ENCODE results near the gene CNGA1.
"Not testable (repeated sequence)": the region's sequence is repeated elsewhere in the genome, so short reads cannot be mapped to it uniquely, and the experiment has no call there.

CNGA1 gene

GRCh38 chr4:48028696-48029095 is 12.2 kb upstream of the CNGA1 start:
- no peak for DNase-seq

GRCh38 chr4:48027653-48028052 is 11.2 kb upstream of the CNGA1 start:
- DNase-seq = no peak

GRCh38 chr4:48025005-48025404 is 8.5 kb upstream of the CNGA1 start:
- DNase-seq = no peak

- DNase-seq = no peak
These were observed 8.0 kb upstream of the CNGA1 start for GRCh38 chr4:48024522-48024921.

GRCh38 chr4:48022192-48022799 is 5.8 kb upstream of the CNGA1 start:
- DNase-seq = no peak

GRCh38 chr4:48021100-48021499 is 4.6 kb upstream of the CNGA1 start:
- no peak for DNase-seq

GRCh38 chr4:48018112-48018511 is 1.6 kb upstream of the CNGA1 start:
- DNase-seq = no peak

- peak in 1 of 2 donors; percentile 15 for DNase-seq
These were observed 659 bp upstream of the CNGA1 start for GRCh38 chr4:48017108-48017571.

- no peak for DNase-seq
These were observed 803 bp downstream of the CNGA1 start for GRCh38 chr4:48015678-48016077.

- DNase-seq = no peak
These were observed 1.3 kb downstream of the CNGA1 start for GRCh38 chr4:48015216-48015615.

- DNase-seq = no peak
These were observed 3.7 kb downstream of the CNGA1 start for GRCh38 chr4:48012824-48013223.

GRCh38 chr4:48011722-48012121 is 4.8 kb downstream of the CNGA1 start:
- DNase-seq = no peak

- DNase-seq = not testable (repeated sequence)
These were observed 5.6 kb downstream of the CNGA1 start for GRCh38 chr4:48010906-48011305.

- no peak for DNase-seq
These were observed 8.4 kb downstream of the CNGA1 start for GRCh38 chr4:48008021-48008596.

- no peak for DNase-seq
These were observed 10.7 kb downstream of the CNGA1 start for GRCh38 chr4:48005781-48006180.

GRCh38 chr4:48003568-48003967 is 12.9 kb downstream of the CNGA1 start:
- peak; percentile 23 to 36 for DNase-seq

GRCh38 chr4:48002267-48002666 is 14.2 kb downstream of the CNGA1 start:
- no peak for DNase-seq

GRCh38 chr4:47996021-47996420 is 20.5 kb downstream of the CNGA1 start:
- no peak for DNase-seq

- DNase-seq = not testable (repeated sequence)
These were observed 24.0 kb downstream of the CNGA1 start for GRCh38 chr4:47992475-47992874.

GRCh38 chr4:47990145-47990544 is 26.3 kb downstream of the CNGA1 start:
- no peak for DNase-seq

- DNase-seq = no peak
These were observed 41.9 kb downstream of the CNGA1 start for GRCh38 chr4:47974566-47974965.

- DNase-seq = no peak
These were observed 43.8 kb downstream of the CNGA1 start for GRCh38 chr4:47972721-47973120.

GRCh38 chr4:47972181-47972580 is 44.3 kb downstream of the CNGA1 start:
- no peak for DNase-seq

GRCh38 chr4:47968847-47969246 is 47.6 kb downstream of the CNGA1 start:
- no peak for DNase-seq

- DNase-seq = no peak
These were observed 61.8 kb downstream of the CNGA1 start for GRCh38 chr4:47954677-47955076.
